GM10266 (cell line): ENCODE results near the gene TRAPPC6A.
A peak's percentile ranks its signal among the peaks of the same experiment; 100 is the strongest.

ENCODE experiments used
- DNase-seq: peaks from one replicate; pipeline ENCODE4 v3.0.0; 2012; ENCODE audit errors: extremely low spot score
- TF ChIP-seq, protein P1 (sequence below): IDR thresholded peaks from 2 replicates; pipeline ENCODE4 v1.5.1; 2012; ENCODE audit warnings: mild to moderate bottlenecking, low read depth; ENCODE audit not compliant: control insufficient read depth, insufficient read depth; ENCODE audit errors: missing control alignments

TRAPPC6A gene

DNA sequence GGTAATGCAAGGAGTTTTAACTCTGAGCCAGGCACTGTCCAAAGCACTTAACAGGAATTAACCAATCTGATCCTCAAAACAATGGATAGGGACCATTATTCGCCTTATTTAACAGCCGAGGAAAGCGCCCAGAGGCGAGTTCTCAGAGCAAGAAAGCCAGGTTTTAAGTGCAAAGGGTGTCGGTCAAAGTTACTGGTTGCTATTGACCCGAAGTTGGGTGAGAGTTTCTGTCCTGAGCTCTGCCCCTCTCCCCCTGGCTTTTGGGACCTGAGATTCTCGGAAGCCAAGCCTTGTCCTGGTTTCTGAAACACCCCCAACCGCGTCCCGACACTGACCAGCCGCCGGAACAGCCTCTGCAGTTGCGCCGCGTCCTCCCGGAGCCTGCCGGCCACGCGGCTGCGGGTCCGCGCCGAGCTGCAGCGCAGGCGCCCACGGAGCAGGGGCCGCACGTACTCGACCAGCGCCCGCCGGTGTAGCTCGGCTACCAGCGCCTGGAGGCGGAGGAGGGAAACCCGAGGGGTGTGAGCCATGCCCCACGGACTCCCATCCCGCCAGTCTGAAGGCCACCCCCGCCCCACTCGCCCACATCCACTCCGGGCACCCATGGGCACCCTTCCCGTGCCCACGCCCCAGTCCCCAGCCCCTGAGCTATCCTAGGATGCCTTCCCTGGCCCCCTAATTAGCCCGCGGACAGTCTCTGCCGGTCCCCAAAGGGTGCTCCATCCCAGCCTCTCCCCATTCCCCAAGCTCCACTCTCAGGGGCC, 39.3 kb upstream of the TRAPPC6A start:
- no peak for DNase-seq
- TF ChIP-seq, protein P1, sequence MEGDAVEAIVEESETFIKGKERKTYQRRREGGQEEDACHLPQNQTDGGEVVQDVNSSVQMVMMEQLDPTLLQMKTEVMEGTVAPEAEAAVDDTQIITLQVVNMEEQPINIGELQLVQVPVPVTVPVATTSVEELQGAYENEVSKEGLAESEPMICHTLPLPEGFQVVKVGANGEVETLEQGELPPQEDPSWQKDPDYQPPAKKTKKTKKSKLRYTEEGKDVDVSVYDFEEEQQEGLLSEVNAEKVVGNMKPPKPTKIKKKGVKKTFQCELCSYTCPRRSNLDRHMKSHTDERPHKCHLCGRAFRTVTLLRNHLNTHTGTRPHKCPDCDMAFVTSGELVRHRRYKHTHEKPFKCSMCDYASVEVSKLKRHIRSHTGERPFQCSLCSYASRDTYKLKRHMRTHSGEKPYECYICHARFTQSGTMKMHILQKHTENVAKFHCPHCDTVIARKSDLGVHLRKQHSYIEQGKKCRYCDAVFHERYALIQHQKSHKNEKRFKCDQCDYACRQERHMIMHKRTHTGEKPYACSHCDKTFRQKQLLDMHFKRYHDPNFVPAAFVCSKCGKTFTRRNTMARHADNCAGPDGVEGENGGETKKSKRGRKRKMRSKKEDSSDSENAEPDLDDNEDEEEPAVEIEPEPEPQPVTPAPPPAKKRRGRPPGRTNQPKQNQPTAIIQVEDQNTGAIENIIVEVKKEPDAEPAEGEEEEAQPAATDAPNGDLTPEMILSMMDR, result no peak

- DNase-seq, result no peak
- TF ChIP-seq, protein P1, result no peak
Measured at GRCh38 chr19:45216667-45217066, 38.6 kb upstream of the TRAPPC6A start.

DNA sequence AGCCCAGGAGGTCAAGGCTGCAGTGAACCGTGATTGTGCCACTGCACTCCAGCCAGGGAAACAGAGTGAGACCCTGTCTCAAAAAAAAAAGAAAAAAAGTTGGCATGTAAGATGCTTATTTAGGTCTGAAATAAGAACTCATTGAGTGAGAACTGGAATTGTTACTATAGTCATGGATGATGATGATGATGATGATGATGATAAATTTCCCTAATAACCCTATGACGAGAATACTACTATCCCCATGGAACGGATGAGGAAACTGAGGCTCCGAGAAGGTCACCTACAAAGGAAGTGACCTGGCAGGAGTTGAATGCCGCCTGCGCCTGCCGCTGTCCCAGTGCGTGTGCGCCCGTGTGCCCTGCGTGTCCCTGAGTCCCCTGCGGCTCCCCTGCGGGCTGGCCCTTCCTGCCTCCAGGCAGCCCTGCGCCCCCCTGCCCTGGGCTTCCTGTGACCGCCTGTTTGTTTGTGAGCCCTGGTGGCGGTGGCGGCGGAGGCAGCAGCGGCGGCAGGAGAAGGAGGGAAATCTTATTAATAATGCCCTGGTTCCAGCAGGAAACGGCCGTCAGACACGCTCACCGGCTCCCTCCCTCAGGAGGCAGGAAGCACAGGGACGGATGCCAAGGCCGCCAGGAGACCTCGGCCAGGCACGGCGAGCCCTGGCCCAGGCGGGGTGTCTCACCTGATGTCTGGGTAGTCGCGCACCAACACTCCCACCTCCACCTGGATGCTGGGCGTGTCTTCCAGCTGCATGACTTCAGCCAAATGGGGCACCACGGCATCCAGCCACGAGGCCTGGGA, 37.6 kb upstream of the TRAPPC6A start:
- no peak for DNase-seq
- TF ChIP-seq, protein P1, result no peak

DNA sequence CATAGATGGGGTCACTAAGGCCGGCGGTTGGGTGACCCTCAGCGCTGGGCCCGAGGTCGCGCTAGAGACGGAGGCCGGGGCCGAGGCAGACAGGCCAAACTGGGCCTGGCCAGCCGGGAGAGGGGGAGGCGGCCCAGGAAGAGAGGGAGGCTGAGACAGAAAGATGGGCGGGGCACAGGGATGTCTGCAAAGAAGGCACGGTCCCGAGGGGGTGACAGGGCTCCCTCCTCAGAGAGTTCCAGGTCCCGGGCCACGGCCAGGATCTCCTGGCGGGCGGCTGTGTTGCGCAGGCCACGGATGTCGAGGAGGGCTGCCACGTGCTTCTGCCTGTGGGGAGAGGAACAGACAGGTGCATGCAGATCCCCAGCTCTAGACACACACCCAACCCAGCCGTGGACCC, 35.0 kb upstream of the TRAPPC6A start:
- TF ChIP-seq, protein P1, result no peak

DNA sequence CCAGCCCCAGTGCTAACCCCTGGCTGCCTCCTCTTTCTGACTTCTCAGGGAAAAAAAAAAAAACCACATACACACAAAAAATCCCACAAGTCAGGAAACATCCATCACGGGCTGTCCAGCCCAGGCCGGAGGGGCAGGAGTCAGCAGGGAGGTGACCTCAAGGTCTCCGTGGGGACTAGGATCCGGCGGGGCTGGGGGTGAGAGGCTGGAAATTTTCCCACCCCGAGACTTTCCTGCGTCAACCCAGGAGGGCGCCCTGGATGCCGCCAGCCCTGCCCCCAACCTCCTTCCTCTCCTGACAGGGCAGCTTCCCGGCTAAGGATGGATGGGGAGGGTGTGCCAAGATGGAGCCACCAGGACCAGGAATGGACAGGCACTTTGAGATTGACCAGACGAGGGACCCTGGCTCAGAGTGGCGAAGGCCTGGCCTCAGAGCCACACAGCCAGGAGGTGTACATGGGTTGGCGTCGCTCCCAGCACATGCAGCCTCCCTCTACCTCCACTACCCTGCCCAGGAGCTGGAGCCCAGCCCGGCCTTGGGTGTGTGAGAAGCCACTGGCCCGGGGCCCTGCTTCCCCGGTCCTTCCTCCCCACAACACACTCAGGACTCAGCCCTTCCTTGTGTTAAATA, 33.8 kb upstream of the TRAPPC6A start:
- TF ChIP-seq, protein P1, result no peak

More for the DNA sequence above, 35.0 kb upstream of the TRAPPC6A start:
- DNase-seq, result no peak

DNA sequence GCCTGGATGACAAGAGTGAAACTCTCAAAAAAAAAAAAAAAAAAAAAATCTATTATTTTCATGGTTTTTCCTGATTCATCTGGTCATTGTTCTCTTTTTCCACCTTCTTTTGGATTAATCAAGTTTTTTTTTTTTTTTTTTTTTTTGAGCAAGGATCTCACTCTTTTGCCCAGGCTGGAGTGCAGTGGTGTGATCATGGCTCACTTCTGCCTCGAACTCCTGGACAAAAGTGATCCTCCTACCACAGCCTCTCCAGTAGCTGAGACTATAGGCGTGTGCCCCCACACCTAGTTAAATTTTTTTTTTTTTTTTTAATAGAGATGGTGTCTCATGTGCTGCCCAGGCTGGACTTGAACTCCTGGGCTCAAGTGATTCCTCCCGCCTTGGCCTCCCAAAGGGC, 28.3 kb upstream of the TRAPPC6A start:
- no peak for DNase-seq
- TF ChIP-seq, protein P1, result no peak

More for the DNA sequence above, 33.8 kb upstream of the TRAPPC6A start:
- DNase-seq, result peak; percentile 11
